Panc1 (cell line): ENCODE results near the gene HSPA1L. TPM values are rescaled to one million over a fixed set of nuclear protein-coding genes. Genes with fewer than 3 reads are reported as not detected.
"Not testable (repeated sequence)": the region's sequence is repeated elsewhere in the genome, so short reads cannot be mapped to it uniquely, and the experiment has no call there.

ENCODE experiments used
- ATAC-seq: fragments of 200-7000 bp; cut with Tn5 transposase; 2 replicates; pipeline ENCODE4 v1.9.1; 2020; ENCODE audit warnings: mild to moderate bottlenecking, moderate library complexity
- BruUV-seq: library from RNA; stranded (reverse); fragments of 400-500 nt; replicated peaks from 2 replicates; lab custom pipeline; 2021; lab: Mats Ljungman, UMichigan
- CTCF ChIA-PET: fragments of 300-600 bp; sonication (Branson Sonifier 250); formaldehyde crosslinking; loops from one replicate; lab custom pipeline; 2022; ENCODE audit warnings: antibody characterized with exemption; lab: Charles Lee
- POLR2A ChIA-PET: fragments of 300-600 bp; sonication (Branson Sonifier 250); formaldehyde crosslinking; loops from one replicate; lab custom pipeline; 2022; ENCODE audit warnings: antibody characterized with exemption; lab: Charles Lee
- DNase-seq: peaks from one replicate; pipeline ENCODE4 v3.0.0-alpha.2; 2010; ENCODE audit warnings: low read depth, low spot score
- H3K27ac ChIP-seq: 2 replicates; pipeline ENCODE4 v1.5.1; 2011; ENCODE audit warnings: mild to moderate bottlenecking, low read length, inconsistent platforms
- H3K27me3 ChIP-seq: fragments of 200-500 bp; sonication (Bioruptor generic); 2 replicates; pipeline ENCODE4 v1.6.0; 2014; ENCODE audit warnings: low read length, inconsistent platforms; ENCODE audit not compliant: control insufficient read depth, insufficient read depth
- H3K36me3 ChIP-seq: fragments of 200-500 bp; sonication (Bioruptor generic); 2 replicates; pipeline ENCODE4 v1.5.1; 2014; ENCODE audit warnings: inconsistent platforms, mild to moderate bottlenecking, low read length, moderate library complexity; ENCODE audit not compliant: control insufficient read depth, insufficient read depth
- H3K4me1 ChIP-seq: 2 replicates; pipeline ENCODE4 v1.5.1; 2011; ENCODE audit warnings: inconsistent platforms, mild to moderate bottlenecking, low read length, moderate library complexity; ENCODE audit not compliant: control insufficient read depth, insufficient read depth
- H3K4me3 ChIP-seq, 2 experiments: 2 replicates each; pipeline ENCODE4 v1.5.1; 2011 to 2012; ENCODE audit warnings: low read depth in 2 of 2, low read length in 2 of 2, mild to moderate bottlenecking in 2 of 2, inconsistent platforms in 1 of 2, moderate library complexity in 1 of 2
- H3K9me3 ChIP-seq: fragments of 200-500 bp; sonication (Bioruptor generic); 2 replicates; pipeline ENCODE4 v1.5.1; 2014; ENCODE audit warnings: low read depth, mild to moderate bottlenecking, inconsistent platforms, low read length, moderate library complexity; ENCODE audit not compliant: control insufficient read depth, insufficient read depth
- CTCF ChIP-seq: fragments of 450-650 bp; IDR thresholded peaks from 2 replicates; pipeline ENCODE4 v1.5.1; 2017; ENCODE audit warnings: mild to moderate bottlenecking
- POLR2AphosphoS5 ChIP-seq: IDR thresholded peaks from 2 replicates; pipeline ENCODE4 v1.6.1; 2012; ENCODE audit warnings: mild to moderate bottlenecking, low read depth, low read length, moderate library complexity
- SIN3A ChIP-seq: IDR thresholded peaks from 2 replicates; pipeline ENCODE4 v1.6.1; 2012; ENCODE audit warnings: low read depth, mild to moderate bottlenecking, low read length, moderate library complexity, borderline replicate concordance; ENCODE audit not compliant: insufficient read depth
- TCF7L2 ChIP-seq: IDR thresholded peaks from 2 replicates; pipeline ENCODE4 v1.6.1; 2011; ENCODE audit warnings: mild to moderate bottlenecking, low read depth, low read length, inconsistent platforms
- in situ Hi-C: cut with HindIII; loops from 2 replicates; pipeline ENCODE4 v1.10.0; 2016; ENCODE audit warnings: low sequenced_read_pairs, low pct_unique_long_range_greater_than_20kb
- intact Hi-C: fragments of 100-400 bp; cut with micrococcal nuclease; formaldehyde crosslinking; loops from one replicate; pipeline ENCODE4 v1.10.0; 2022; ENCODE audit not compliant: unreplicated experiment
- total RNA-seq: library from RNA; stranded (reverse); gene quantifications from one replicate; pipeline ENCODE4 v1.2.1, GENCODE V29; 2021; ENCODE audit not compliant: unreplicated experiment
- TF ChIP-seq, protein P1 (sequence below), 2 experiments: IDR thresholded peaks; 2 replicates each; pipeline ENCODE4 v1.6.1; 2011 to 2012; ENCODE audit warnings: low read depth in 2 of 2, control low read depth in 1 of 2, low read length in 1 of 2, mild to moderate bottlenecking in 1 of 2, moderate library complexity in 1 of 2; ENCODE audit not compliant: insufficient read depth in 1 of 2

HSPA1L gene
- total RNA-seq, 1 experiment from 2014 or later: 2.8 TPM

DNA sequence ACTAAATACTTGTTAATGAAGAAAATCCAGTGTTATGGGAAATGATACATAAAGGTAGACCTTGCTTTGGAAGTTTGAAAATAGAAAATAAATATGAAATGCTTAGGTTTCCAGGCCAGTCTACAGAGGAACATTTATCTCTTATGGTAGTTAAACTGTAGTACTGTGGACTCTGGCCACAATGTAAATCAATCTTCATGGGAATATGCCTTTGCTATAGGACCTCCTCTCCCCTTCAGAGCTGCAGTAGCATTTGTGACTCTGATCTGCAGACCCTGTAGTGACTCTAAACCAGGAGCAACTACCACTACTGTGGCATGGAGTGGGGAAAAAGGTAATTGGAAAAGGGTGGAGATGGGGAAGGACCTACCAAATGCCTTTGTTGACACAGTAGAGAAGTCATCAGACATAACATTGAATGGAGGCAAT is 4.8 kb upstream of the HSPA1L start:
- TF ChIP-seq SIN3A (no peak), TCF7L2 (no peak), POLR2AphosphoS5 (no peak), CTCF (no peak)
- TF ChIP-seq, protein P1, sequence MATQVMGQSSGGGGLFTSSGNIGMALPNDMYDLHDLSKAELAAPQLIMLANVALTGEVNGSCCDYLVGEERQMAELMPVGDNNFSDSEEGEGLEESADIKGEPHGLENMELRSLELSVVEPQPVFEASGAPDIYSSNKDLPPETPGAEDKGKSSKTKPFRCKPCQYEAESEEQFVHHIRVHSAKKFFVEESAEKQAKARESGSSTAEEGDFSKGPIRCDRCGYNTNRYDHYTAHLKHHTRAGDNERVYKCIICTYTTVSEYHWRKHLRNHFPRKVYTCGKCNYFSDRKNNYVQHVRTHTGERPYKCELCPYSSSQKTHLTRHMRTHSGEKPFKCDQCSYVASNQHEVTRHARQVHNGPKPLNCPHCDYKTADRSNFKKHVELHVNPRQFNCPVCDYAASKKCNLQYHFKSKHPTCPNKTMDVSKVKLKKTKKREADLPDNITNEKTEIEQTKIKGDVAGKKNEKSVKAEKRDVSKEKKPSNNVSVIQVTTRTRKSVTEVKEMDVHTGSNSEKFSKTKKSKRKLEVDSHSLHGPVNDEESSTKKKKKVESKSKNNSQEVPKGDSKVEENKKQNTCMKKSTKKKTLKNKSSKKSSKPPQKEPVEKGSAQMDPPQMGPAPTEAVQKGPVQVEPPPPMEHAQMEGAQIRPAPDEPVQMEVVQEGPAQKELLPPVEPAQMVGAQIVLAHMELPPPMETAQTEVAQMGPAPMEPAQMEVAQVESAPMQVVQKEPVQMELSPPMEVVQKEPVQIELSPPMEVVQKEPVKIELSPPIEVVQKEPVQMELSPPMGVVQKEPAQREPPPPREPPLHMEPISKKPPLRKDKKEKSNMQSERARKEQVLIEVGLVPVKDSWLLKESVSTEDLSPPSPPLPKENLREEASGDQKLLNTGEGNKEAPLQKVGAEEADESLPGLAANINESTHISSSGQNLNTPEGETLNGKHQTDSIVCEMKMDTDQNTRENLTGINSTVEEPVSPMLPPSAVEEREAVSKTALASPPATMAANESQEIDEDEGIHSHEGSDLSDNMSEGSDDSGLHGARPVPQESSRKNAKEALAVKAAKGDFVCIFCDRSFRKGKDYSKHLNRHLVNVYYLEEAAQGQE (IDR thresholded peaks at IDR 0.05; ENCODE audit: insufficient read depth in 1 of 2, low read depth in 2 of 2, low read length in 1 of 2): no peak
- H3K36me3 ChIP-seq: no peaks in the 10 kb centered on the region; the same call in 1 of the 2 replicates
- no TSS peak for BruUV-seq
- DNase-seq: no peak
- no peaks in the 10 kb centered on the region for H3K27me3 ChIP-seq
- peaks cover 29% of the 10 kb centered on the region for H3K4me1 ChIP-seq
- CTCF ChIA-PET: no interaction called here
- POLR2A ChIA-PET: interaction anchor here (0.6 kb wide), 6 partner anchors 14 to 158 kb away, joined by 3 to 6 read pairs (median 3); no protein-coding TSS in a partner anchor
- peak overlapping the region; percentile 64 to 80; a peak in 3 of 4 replicates for H3K4me3 ChIP-seq
- intact Hi-C loops: loop anchor here (10.0 kb wide), 1 partner anchor 45 kb away; the partner anchor contains the start of gene VWA7
- H3K27ac ChIP-seq: peak overlapping the region; percentile 70
- no peak for ATAC-seq
- in situ Hi-C loops: no loop called here
- H3K9me3 ChIP-seq: no peaks in the 10 kb centered on the region

DNA sequence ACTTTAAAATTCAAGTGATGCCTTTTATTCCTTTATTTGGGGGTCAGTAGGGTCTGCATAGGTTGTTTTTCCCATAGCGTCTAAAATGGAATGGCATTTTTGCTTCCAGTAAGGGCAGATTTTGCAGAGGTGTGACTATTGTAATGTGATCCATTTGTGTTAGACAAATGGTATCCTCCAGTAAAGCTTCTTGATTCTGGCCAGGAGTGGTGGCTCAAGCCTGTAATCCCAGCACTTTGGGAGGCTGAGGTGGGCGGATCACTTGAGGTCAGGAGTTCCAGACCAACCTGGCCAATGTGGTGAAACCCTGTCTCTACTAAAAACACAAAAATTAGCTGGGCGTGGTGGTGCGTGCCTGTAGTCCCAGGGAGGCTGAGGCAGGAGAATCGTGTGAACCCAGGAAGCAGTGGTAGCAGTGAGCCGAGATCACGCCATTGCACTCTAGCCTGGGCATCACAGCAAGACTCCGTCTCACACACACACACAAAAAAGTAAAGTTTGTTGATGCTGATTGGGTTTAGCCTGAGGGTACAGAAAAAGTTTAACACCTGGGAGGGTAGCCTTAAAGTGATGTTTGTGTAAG is 2.9 kb upstream of the HSPA1L start:
- not testable (repeated sequence) for BruUV-seq, DNase-seq

GRCh38 chr6:31817133-31817928 is 2.2 kb upstream of the HSPA1L start:
- Histone ChIP-seq H3K4me3 (peak overlapping the region; percentile 64 to 80), H3K4me1 (peaks cover 21% of the 10 kb centered on the region), H3K27ac (peak overlapping the region; percentile 70)
- POLR2A ChIA-PET: interaction anchor here (0.6 kb wide), 1 partner anchor 29 kb away, joined by 6 read pairs; no protein-coding TSS in a partner anchor
- intact Hi-C loops, H3K9me3 ChIP-seq, in situ Hi-C loops, CTCF ChIA-PET, ATAC-seq, DNase-seq, H3K27me3 ChIP-seq, H3K36me3 ChIP-seq: not testable (repeated sequence)
- BruUV-seq: TSS peak; percentile 96

More for the DNA sequence above, 2.9 kb upstream of the HSPA1L start:
- H3K27ac ChIP-seq: peak overlapping the region; percentile 70
- H3K4me1 ChIP-seq: peaks cover 26% of the 10 kb centered on the region
- intact Hi-C loops, H3K9me3 ChIP-seq, ATAC-seq, CTCF ChIA-PET, H3K27me3 ChIP-seq, H3K36me3 ChIP-seq, in situ Hi-C loops: not testable (repeated sequence)
- POLR2A ChIA-PET: interaction anchor here (0.6 kb wide), 1 partner anchor 30 kb away, joined by 6 read pairs; no protein-coding TSS in a partner anchor
- H3K4me3 ChIP-seq: peak overlapping the region; percentile 64 to 80
